ENCODE data around the gene LRRC7.

The LRRC7 gene

DNA sequence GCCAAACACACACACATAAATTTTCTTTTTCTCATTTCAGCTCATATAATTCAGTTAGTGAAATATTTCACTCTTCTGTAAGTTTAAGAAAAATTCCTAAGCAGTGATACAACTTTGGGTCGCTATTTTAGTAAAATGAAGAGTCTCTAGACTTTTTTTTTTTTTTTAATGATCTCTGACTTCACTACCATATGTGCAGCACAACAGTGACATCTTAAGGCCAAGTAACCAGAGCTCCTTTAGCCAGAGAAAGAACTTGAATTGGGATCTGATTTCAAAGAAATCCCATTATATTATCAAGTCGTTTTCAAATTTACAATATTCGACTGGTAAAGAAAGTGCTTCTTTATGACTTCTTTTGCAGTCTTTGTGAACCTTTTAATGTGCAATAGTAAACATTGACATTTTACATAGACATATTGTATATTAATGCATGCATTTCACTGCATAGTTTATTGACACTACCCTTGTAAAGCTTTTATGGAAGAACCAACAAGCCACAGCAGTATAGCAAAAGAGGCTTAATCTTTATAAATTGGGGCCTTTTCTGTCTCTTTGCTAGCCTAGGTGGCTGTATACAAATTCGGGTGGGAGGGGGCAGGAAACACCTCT, 575.4 kb downstream of the LRRC7 start:
- TF ChIP-seq, protein P1, sequence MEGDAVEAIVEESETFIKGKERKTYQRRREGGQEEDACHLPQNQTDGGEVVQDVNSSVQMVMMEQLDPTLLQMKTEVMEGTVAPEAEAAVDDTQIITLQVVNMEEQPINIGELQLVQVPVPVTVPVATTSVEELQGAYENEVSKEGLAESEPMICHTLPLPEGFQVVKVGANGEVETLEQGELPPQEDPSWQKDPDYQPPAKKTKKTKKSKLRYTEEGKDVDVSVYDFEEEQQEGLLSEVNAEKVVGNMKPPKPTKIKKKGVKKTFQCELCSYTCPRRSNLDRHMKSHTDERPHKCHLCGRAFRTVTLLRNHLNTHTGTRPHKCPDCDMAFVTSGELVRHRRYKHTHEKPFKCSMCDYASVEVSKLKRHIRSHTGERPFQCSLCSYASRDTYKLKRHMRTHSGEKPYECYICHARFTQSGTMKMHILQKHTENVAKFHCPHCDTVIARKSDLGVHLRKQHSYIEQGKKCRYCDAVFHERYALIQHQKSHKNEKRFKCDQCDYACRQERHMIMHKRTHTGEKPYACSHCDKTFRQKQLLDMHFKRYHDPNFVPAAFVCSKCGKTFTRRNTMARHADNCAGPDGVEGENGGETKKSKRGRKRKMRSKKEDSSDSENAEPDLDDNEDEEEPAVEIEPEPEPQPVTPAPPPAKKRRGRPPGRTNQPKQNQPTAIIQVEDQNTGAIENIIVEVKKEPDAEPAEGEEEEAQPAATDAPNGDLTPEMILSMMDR (IDR thresholded peaks at IDR 0.05), result peak; percentile 63

- TF ChIP-seq, protein P1 (IDR thresholded peaks at IDR 0.05), result no peak
These were observed 578.8 kb downstream of the LRRC7 start for GRCh38 chr1:70146488-70146887.

DNA sequence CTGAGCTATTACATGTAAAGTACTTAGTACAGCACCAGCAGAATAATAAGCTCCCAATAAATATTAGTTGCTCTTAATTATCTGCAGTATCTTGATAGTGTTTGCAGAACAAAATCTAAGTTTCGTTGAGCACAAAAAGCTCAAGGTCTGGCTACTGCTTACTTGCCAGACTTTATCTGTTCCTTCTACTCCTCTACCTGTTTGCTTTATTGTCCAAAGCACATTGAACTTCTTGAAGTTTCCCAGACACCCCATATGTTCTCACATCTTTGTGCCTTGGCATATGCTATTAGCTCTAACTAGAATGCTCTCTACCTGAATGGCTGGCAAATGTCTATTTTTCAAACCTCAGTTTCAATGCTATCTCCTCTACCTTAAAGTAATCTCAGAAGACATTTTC, 582.7 kb downstream of the LRRC7 start:
- TF ChIP-seq, protein P1 (IDR thresholded peaks at IDR 0.05), result no peak

DNA sequence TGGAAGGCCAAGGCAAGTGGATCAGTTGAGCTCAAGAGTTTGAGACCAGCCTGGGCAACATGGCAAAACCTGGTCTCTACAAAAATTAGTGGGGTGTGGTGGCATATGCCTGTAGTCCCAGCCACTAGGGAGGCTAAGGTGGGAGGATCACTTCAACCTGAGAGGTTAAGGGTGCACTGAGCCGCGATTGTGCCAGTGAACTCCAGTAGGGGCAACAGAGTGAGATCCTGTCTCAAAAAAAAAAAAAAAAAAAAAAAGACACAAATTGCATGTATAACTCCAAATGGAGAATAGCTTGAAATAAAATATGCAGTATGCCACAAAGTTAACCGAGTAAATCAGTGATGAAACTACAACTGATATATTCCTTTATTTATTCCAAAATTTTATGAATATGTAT, 586.0 kb downstream of the LRRC7 start:
- TF ChIP-seq, protein P1 (IDR thresholded peaks at IDR 0.05), result no peak

DNA sequence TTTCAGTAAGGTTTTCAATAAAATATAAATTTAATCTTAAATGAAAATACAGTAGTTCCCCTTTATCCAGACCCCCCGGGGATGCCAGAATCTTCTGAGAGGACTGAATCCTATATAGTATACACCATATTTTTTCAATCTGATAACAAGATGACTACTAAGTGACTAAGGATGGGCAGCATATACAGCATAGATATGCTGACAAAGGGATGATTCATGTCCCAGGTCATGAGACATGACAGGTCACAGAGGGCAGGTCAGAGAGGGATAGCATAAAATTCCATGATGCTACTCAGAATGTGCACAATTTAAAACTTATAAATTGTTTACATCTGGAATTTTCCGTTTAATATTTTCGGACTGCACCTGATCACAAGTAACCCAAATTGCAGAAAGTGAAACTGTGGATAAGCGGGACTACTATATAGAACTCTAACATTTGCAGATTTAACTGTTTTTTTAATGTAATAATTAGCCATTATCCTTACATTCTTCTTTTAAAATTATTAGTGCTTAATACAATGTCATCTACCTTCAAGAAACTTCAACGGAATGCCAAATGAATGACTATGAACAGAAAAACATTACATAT, 588.9 kb downstream of the LRRC7 start:
- TF ChIP-seq, protein P1 (IDR thresholded peaks at IDR 0.05), result no peak

DNA sequence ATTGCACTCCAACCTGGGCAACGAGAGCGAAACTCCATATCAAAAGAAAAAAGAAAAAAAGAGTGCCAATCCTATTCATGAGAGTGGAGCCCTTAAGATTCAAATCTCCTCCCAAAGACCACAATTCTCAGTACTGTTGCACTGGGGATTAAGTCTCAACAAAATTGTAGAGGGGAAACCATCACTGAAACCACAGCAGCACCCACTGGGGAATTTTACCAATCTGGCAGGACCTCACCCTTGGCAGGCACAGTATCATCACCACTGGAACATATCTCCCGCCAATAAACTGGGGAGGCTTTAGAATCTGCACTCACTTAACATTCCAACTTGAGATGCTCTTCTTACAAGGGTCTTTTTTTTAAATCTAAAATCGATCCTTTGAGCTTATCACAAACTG, 596.6 kb downstream of the LRRC7 start:
- TF ChIP-seq, protein P1 (IDR thresholded peaks at IDR 0.05), result no peak

GRCh38 chr1:70168283-70168682, 600.6 kb downstream of the LRRC7 start:
- TF ChIP-seq, protein P1 (IDR thresholded peaks at IDR 0.05), result no peak
